Measurements from ENCODE around the gene MORN4.

DNA sequence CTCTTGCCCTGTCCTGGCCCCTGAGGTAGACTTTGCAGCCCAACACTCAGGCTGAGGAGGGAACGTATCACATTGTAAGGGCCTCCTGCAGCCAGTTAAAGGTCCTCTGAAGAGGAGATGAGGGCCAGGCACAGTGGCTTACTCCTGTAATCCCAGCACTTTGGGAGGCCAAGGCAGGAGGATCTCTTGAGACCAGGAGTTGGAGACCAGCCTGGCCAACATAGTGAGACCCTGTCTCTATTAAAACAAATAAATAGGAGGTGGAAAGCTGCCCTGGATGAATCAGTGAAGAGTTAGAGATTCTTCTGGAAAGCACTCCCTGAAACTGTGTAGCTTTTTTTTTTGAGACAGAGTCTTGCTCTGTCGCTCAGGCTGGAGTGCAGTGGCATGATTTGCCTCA, 46.1 kb downstream of the MORN4 start:
- TF ChIP-seq, protein P1, sequence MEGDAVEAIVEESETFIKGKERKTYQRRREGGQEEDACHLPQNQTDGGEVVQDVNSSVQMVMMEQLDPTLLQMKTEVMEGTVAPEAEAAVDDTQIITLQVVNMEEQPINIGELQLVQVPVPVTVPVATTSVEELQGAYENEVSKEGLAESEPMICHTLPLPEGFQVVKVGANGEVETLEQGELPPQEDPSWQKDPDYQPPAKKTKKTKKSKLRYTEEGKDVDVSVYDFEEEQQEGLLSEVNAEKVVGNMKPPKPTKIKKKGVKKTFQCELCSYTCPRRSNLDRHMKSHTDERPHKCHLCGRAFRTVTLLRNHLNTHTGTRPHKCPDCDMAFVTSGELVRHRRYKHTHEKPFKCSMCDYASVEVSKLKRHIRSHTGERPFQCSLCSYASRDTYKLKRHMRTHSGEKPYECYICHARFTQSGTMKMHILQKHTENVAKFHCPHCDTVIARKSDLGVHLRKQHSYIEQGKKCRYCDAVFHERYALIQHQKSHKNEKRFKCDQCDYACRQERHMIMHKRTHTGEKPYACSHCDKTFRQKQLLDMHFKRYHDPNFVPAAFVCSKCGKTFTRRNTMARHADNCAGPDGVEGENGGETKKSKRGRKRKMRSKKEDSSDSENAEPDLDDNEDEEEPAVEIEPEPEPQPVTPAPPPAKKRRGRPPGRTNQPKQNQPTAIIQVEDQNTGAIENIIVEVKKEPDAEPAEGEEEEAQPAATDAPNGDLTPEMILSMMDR (IDR thresholded peaks at IDR 0.05): no peak
- no peak for TF ChIP-seq POLR2A (IDR thresholded peaks at IDR 0.05)

Measured in Peyer's patch (tissue), 4 donors.